K562 (cell line): ENCODE data around the gene OXLD1. TPM values are rescaled to one million over a fixed set of nuclear protein-coding genes. Genes with fewer than 3 reads are reported as not detected.
A peak's percentile ranks its signal among the peaks of the same experiment; 100 is the strongest.

Source experiments
- IRF2 ChIP-seq: sonication (generic); formaldehyde crosslinking; IDR thresholded peaks from 2 replicates; pipeline ENCODE4 v1.8.1; 2022; ENCODE audit warnings: mild to moderate bottlenecking, missing genetic modification reagents
- MNT ChIP-seq, 2 experiments: fragments of 450-650 bp; conservative IDR thresholded peaks; 2 replicates each; pipeline ENCODE4 v1.6.1; 2017; ENCODE audit warnings: mild to moderate bottlenecking in 2 of 2, moderate library complexity in 2 of 2
- NR1H2 ChIP-seq: sonication (generic); formaldehyde crosslinking; IDR thresholded peaks from 2 replicates; pipeline ENCODE4 v1.4.0; 2020; ENCODE audit warnings: mild to moderate bottlenecking, missing genetic modification reagents
- PPARD ChIP-seq: fragments of 250-450 bp; sonication (Bioruptor Pico); IDR thresholded peaks from 2 replicates; pipeline ENCODE4 v1.8.0; 2022; ENCODE audit warnings: inconsistent platforms, mild to moderate bottlenecking, moderate library complexity
- RUNX1 ChIP-seq: sonication (generic); IDR thresholded peaks from 2 replicates; pipeline ENCODE4 v1.6.1; 2016; ENCODE audit warnings: antibody characterized with exemption, low read depth
- SMAD1 ChIP-seq: fragments of 150-350 bp; IDR thresholded peaks from 2 replicates; pipeline ENCODE4 v1.6.1; 2014; ENCODE audit warnings: low read length, low read depth; ENCODE audit not compliant: partially characterized antibody
- SMARCE1 ChIP-seq: fragments of 450-650 bp; IDR thresholded peaks from 2 replicates; pipeline ENCODE4 v1.7.1; 2016; ENCODE audit warnings: mild to moderate bottlenecking
- TRIM28 ChIP-seq: fragments of 450-650 bp; IDR thresholded peaks from 2 replicates; pipeline ENCODE4 v1.6.1; 2017
- ZNF134 ChIP-seq: fragments of 250-450 bp; sonication (Bioruptor Pico); conservative IDR thresholded peaks from 2 replicates; pipeline ENCODE4 v1.4.0; 2020
- ZNF280A ChIP-seq: fragments of 450-650 bp; IDR thresholded peaks from 2 replicates; pipeline ENCODE4 v1.6.1; 2018; ENCODE audit warnings: mild to moderate bottlenecking, low read depth; ENCODE audit not compliant: partially characterized antibody
- ZNF408 ChIP-seq: fragments of 250-450 bp; sonication (Bioruptor Pico); IDR thresholded peaks from 2 replicates; pipeline ENCODE4 v1.4.0; 2020; ENCODE audit warnings: low read depth, mild to moderate bottlenecking, moderate library complexity
- ZNF778 ChIP-seq: fragments of 450-650 bp; formaldehyde crosslinking; IDR thresholded peaks from 2 replicates; pipeline ENCODE4 v1.4.0; 2020; ENCODE audit warnings: mild to moderate bottlenecking, moderate library complexity
- polyA plus RNA-seq, 8 experiments: library from polyadenylated mRNA; depleted of rRNA in 4 of 8; stranded (reverse) in 5 of 8; unstranded in 3 of 8; fragments of >200 nt; fragmentation: Nextera tagmentation in 2 of 8; fragmentation: Illumina TruSeq in 1 of 8; extraction: Ambion mirVana in 2 of 8; extraction: Trizol in 1 of 8; gene quantifications; 2 replicates each; pipeline versions ENCODE4 v1.2.1 to v1.2.3, GENCODE V29; 2011 to 2014; ENCODE audit warnings: inconsistent platforms in 1 of 8, missing spikeins in 1 of 8
- total RNA-seq, 7 experiments: library from RNA; depleted of rRNA in 6 of 7; stranded (reverse); fragments of >200 nt in 6 of 7; fragmentation: Illumina TruSeq in 2 of 7; extraction: Trizol in 2 of 7; gene quantifications; 2 replicates each; pipeline versions ENCODE4 v1.2.1 to v1.2.3, GENCODE V29; 2011 to 2021; ENCODE audit warnings: low replicate concordance in 1 of 7
- TF ChIP-seq, protein P1 (sequence below): fragments of 450-650 bp; IDR thresholded peaks from 2 replicates; pipeline ENCODE4 v1.6.1; 2014; ENCODE audit warnings: low read depth, mild to moderate bottlenecking, moderate library complexity, borderline replicate concordance
- TF ChIP-seq, protein P2 (sequence below): sonication (generic); formaldehyde crosslinking; IDR thresholded peaks from 2 replicates; pipeline ENCODE4 v1.8.0; 2022; ENCODE audit warnings: mild to moderate bottlenecking, missing genetic modification reagents
- TF ChIP-seq, protein P3 (sequence below): fragments of 450-650 bp; formaldehyde crosslinking; IDR thresholded peaks from 2 replicates; pipeline ENCODE4 v1.4.0; 2020; ENCODE audit warnings: mild to moderate bottlenecking

OXLD1 gene
- total and polyA plus RNA-seq, 9 of the 15 experiments (the other 6 are each of a cell fraction or from before 2014, with no cell fraction given), result 4.4 to 115 (median 29.3) TPM

GRCh38 chr17:81683584-81684441 is 17.4 kb upstream of the OXLD1 start, which contains the start of the genes ARL16 and HGS (continued):
- TF ChIP-seq MNT (conservative IDR thresholded peaks at IDR 0.05) (peak; percentile 82 to 93), ZNF778 (CRISPR knock-in tag) (no peak), PPARD (no peak), ZNF408 (no peak), RUNX1 (no peak), ZNF134 (no peak), ZNF280A (no peak), TRIM28 (no peak), SMAD1 (peak; percentile 49), NR1H2 (CRISPR knock-in tag) (no peak), IRF2 (CRISPR knock-in tag) (no peak; the same call in 1 of the 2 replicates), SMARCE1 (no peak)
- TF ChIP-seq, protein P1, sequence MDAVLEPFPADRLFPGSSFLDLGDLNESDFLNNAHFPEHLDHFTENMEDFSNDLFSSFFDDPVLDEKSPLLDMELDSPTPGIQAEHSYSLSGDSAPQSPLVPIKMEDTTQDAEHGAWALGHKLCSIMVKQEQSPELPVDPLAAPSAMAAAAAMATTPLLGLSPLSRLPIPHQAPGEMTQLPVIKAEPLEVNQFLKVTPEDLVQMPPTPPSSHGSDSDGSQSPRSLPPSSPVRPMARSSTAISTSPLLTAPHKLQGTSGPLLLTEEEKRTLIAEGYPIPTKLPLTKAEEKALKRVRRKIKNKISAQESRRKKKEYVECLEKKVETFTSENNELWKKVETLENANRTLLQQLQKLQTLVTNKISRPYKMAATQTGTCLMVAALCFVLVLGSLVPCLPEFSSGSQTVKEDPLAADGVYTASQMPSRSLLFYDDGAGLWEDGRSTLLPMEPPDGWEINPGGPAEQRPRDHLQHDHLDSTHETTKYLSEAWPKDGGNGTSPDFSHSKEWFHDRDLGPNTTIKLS, result peak; percentile 46
- TF ChIP-seq, protein P2, sequence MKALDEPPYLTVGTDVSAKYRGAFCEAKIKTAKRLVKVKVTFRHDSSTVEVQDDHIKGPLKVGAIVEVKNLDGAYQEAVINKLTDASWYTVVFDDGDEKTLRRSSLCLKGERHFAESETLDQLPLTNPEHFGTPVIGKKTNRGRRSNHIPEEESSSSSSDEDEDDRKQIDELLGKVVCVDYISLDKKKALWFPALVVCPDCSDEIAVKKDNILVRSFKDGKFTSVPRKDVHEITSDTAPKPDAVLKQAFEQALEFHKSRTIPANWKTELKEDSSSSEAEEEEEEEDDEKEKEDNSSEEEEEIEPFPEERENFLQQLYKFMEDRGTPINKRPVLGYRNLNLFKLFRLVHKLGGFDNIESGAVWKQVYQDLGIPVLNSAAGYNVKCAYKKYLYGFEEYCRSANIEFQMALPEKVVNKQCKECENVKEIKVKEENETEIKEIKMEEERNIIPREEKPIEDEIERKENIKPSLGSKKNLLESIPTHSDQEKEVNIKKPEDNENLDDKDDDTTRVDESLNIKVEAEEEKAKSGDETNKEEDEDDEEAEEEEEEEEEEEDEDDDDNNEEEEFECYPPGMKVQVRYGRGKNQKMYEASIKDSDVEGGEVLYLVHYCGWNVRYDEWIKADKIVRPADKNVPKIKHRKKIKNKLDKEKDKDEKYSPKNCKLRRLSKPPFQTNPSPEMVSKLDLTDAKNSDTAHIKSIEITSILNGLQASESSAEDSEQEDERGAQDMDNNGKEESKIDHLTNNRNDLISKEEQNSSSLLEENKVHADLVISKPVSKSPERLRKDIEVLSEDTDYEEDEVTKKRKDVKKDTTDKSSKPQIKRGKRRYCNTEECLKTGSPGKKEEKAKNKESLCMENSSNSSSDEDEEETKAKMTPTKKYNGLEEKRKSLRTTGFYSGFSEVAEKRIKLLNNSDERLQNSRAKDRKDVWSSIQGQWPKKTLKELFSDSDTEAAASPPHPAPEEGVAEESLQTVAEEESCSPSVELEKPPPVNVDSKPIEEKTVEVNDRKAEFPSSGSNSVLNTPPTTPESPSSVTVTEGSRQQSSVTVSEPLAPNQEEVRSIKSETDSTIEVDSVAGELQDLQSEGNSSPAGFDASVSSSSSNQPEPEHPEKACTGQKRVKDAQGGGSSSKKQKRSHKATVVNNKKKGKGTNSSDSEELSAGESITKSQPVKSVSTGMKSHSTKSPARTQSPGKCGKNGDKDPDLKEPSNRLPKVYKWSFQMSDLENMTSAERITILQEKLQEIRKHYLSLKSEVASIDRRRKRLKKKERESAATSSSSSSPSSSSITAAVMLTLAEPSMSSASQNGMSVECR, result peak; percentile 33
- TF ChIP-seq, protein P3, sequence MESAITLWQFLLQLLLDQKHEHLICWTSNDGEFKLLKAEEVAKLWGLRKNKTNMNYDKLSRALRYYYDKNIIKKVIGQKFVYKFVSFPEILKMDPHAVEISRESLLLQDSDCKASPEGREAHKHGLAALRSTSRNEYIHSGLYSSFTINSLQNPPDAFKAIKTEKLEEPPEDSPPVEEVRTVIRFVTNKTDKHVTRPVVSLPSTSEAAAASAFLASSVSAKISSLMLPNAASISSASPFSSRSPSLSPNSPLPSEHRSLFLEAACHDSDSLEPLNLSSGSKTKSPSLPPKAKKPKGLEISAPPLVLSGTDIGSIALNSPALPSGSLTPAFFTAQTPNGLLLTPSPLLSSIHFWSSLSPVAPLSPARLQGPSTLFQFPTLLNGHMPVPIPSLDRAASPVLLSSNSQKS (CRISPR knock-in tag), result no peak
